HL-60 (cell line): Measurements from ENCODE around the gene TMUB2.
A peak's percentile ranks its signal among the peaks of the same experiment; 100 is the strongest.

ENCODE experiments used
- CTCF ChIP-seq: IDR thresholded peaks from one replicate; pipeline ENCODE4 v1.5.1; 2011; ENCODE audit warnings: low read length, control low read depth, inconsistent platforms; ENCODE audit not compliant: insufficient read depth
- POLR2AphosphoS5 ChIP-seq: IDR thresholded peaks from 2 replicates; pipeline ENCODE4 v1.6.1; 2012; ENCODE audit warnings: low read depth
- REST ChIP-seq: IDR thresholded peaks from 2 replicates; pipeline ENCODE4 v1.6.1; 2012; ENCODE audit warnings: low read depth; ENCODE audit not compliant: insufficient replicate concordance

DNA sequence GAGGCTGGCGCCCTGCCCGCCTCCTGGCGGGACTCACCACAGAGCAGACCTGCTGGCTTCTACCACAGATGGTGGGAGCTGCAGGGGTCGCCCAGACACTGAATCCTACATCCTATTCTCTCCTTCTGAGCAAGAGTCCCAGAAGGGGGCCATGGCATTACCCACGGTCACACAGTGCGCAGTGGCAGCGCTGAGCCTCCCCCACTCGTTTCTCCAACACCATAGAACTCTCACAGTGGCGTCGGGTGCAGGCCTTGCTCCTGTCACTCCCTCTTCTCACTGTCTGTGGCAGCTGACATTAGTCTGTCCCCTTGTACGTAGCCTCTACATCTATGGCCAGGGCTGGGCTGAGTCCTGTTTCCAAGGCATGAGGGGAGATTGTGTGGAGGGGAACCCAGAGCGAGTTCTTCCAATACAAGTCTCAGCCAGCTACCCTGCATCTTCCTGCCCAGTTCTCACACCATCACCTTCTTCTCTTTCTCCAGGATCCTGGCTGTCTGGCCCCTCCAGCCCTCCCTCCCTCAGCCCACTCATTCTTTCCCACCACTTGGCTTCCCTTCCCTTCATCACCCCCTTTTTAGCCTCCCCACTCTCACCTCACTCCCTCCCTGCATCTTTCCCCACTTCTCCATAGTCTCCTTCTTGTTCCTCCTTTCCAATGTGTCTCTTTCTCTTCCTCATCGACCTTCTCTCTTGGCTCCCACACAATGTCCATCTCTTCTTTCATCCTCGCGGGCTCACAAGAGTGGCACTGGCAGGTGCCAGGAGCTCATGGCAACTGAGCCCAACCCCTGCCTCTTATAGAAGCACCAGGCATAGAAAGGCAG, 26.8 kb downstream of the TMUB2 start:
- TF ChIP-seq CTCF (no peak), POLR2AphosphoS5 (peak; percentile 70), REST (no peak)
